Esophagus squamous epithelium (tissue), 5 donors: Measurements from ENCODE around the gene PLA2G2F. TPM values are rescaled to one million over a fixed set of nuclear protein-coding genes. Genes with fewer than 3 reads are reported as not detected.

ENCODE experiments used
- DNase-seq: peaks from one replicate; lab custom pipeline; 2025; lab: John Stamatoyannopoulos, UW
- H3K27ac ChIP-seq, 4 donors: fragments of 200-600 bp; sonication (generic); one replicate each; pipeline ENCODE4 v1.5.1; 2016 to 2019; ENCODE audit warnings: mild to moderate bottlenecking in 1 of 4
- H3K27me3 ChIP-seq, 4 donors: fragments of 200-600 bp; sonication (generic); 1 replicate in 3 of 4; 2 replicates in 1 of 4; pipeline versions ENCODE4 v1.5.1 to v1.6.0; 2017 to 2021; ENCODE audit warnings: antibody characterized with exemption in 1 of 4
- H3K36me3 ChIP-seq, 3 donors: fragments of 200-600 bp; sonication (generic); one replicate each; pipeline ENCODE4 v1.5.1; 2016 to 2019
- H3K4me1 ChIP-seq, 3 donors: fragments of 200-600 bp; sonication (generic); one replicate each; pipeline ENCODE4 v1.5.1; 2017 to 2019
- H3K4me3 ChIP-seq, 4 donors: fragments of 200-600 bp; sonication (generic); 1 replicate in 3 of 4; 2 replicates in 1 of 4; pipeline ENCODE4 v1.5.1; 2016 to 2019; ENCODE audit warnings: mild to moderate bottlenecking in 2 of 4, moderate library complexity in 1 of 4
- H3K9me3 ChIP-seq, 3 donors: fragments of 200-600 bp; sonication (generic); one replicate each; pipeline ENCODE4 v1.5.1; 2016 to 2019
- POLR2A ChIP-seq, 4 donors: fragments of 450-650 bp; IDR thresholded peaks; one replicate each; pipeline ENCODE4 v1.6.1; 2017; ENCODE audit warnings: antibody characterized with exemption in 4 of 4, mild to moderate bottlenecking in 4 of 4, moderate library complexity in 3 of 4
- WGBS, 2 donors: methylation state at CpG; one replicate each; pipeline ENCODE4 v1.1.5; 2018; 5-methylcytosine and 5-hydroxymethylcytosine counted together
- intact Hi-C: fragments of 100-400 bp; cut with DNase I; formaldehyde crosslinking; loops from one replicate; pipeline ENCODE4 v1.15.0; 2022
- total RNA-seq, 4 donors: library from RNA; depleted of rRNA; stranded (reverse); fragments of >200 nt; gene quantifications; one replicate each; pipeline ENCODE4 v1.1.0, GENCODE V29; 2016
- TF ChIP-seq, protein P1 (sequence below), 6 experiments: fragments of 450-650 bp in 4 of 6; fragments of 200-600 bp in 2 of 6; sonication (generic) in 2 of 6; IDR thresholded peaks; one replicate each; pipeline ENCODE4 v1.5.1; 2016 to 2019; ENCODE audit warnings: antibody characterized with exemption in 6 of 6, mild to moderate bottlenecking in 4 of 6, moderate library complexity in 4 of 6
- donor health status: DM: yes; HTN: yes; CAD: no.

Gene PLA2G2F
- total RNA-seq, 4 donors from 2014 or later = 0.48 TPM; not detected in 3

DNA sequence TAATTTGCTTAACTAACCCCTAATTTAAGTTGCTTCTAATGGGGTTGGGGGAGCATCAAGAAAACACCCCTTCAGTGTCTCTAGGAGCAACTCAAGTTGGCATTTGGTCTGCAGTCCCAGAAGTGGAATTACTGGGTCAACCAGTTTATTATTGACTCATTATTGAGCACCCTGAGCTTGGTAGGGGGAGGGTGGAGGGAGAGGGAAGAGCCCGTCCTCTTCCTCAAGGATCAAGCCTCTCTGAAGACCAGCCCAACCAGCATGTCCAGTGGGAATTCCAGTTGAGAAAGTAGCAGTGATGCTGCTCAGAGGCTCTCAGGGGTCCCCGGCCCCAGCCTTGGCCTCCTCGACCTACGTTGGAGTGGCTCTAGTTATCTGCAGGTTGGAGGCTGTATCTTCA, 2.1 kb upstream of the PLA2G2F start:
- no peak overlapping the region for H3K4me3 ChIP-seq
- no peaks in the 10 kb centered on the region for H3K36me3 ChIP-seq
- TF ChIP-seq, protein P1, sequence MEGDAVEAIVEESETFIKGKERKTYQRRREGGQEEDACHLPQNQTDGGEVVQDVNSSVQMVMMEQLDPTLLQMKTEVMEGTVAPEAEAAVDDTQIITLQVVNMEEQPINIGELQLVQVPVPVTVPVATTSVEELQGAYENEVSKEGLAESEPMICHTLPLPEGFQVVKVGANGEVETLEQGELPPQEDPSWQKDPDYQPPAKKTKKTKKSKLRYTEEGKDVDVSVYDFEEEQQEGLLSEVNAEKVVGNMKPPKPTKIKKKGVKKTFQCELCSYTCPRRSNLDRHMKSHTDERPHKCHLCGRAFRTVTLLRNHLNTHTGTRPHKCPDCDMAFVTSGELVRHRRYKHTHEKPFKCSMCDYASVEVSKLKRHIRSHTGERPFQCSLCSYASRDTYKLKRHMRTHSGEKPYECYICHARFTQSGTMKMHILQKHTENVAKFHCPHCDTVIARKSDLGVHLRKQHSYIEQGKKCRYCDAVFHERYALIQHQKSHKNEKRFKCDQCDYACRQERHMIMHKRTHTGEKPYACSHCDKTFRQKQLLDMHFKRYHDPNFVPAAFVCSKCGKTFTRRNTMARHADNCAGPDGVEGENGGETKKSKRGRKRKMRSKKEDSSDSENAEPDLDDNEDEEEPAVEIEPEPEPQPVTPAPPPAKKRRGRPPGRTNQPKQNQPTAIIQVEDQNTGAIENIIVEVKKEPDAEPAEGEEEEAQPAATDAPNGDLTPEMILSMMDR (IDR thresholded peaks at IDR 0.05) = no peak
- no peak for TF ChIP-seq POLR2A (IDR thresholded peaks at IDR 0.05)
- DNase-seq = no peak
- no peak overlapping the region for H3K27ac ChIP-seq
- intact Hi-C loops = no loop called here
- 33 to 70% methylated on average over 1 to 2 of the region's 4 CpGs for WGBS, 2 donors
- peaks cover 0 to 14% (median 0%) of the 10 kb centered on the region in 3 donors for H3K4me1 ChIP-seq
- no peaks in the 10 kb centered on the region for H3K9me3 ChIP-seq
- H3K27me3 ChIP-seq = peaks cover 0 to 39% (median 0%) of the 10 kb centered on the region in 4 donors

DNA sequence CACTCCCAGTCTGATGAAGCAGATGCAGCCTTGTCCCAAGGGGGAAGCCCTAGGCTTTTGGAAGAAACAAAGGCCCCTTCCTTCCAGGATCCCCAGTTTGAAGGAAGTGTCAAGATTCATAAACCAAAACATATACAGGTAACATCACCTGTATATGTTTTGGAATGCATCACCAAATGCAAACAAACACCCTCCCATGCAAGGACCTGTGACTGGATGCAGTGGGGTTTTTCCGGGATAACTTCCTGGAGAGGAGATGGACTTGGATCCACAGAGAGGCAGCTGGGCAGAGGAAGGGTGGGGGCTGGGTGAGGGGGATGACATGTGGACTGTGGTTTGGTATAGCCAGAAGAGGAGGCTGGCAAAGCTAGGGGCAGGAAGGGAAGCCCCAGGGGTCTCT, 1.5 kb upstream of the PLA2G2F start:
- peaks cover 0 to 39% (median 0%) of the 10 kb centered on the region in 4 donors for H3K27me3 ChIP-seq
- 72 to 83% methylated on average over 1 of the region's 1 CpG for WGBS, 2 donors
- no peaks in the 10 kb centered on the region for H3K36me3 ChIP-seq
- no peak overlapping the region for H3K27ac ChIP-seq
- no peak for DNase-seq
- TF ChIP-seq POLR2A (IDR thresholded peaks at IDR 0.05) = no peak
- TF ChIP-seq, protein P1 (IDR thresholded peaks at IDR 0.05) = no peak
- no peaks in the 10 kb centered on the region for H3K9me3 ChIP-seq
- H3K4me3 ChIP-seq = no peak overlapping the region
- peaks cover 0 to 14% (median 0%) of the 10 kb centered on the region in 3 donors for H3K4me1 ChIP-seq
- intact Hi-C loops = no loop called here

DNA sequence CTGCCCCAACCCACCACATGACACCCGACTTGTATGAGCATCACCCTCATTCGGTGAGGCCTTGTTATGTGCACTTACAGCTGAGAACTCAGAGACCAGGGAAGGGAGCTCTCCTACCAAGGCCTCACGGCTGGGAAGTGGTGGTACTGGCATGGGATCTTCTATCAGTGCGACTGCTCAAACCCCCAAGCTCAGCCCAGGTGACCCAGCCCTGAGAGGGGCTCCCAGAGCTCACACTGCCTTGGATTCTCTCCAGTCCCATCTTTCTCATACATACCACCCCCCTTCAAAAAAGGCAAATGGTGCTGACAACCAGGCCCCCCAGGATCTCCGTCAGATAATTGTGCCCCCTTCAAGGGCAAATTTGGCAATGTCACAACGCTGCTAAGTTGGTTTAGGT, 777 bp upstream of the PLA2G2F start:
- Histone ChIP-seq H3K27me3 (peaks cover 0 to 36% (median 0%) of the 10 kb centered on the region in 4 donors), H3K4me1 (peaks cover 0 to 14% (median 0%) of the 10 kb centered on the region in 3 donors), H3K36me3 (no peaks in the 10 kb centered on the region), H3K9me3 (no peaks in the 10 kb centered on the region), H3K4me3 (no peak overlapping the region), H3K27ac (no peak overlapping the region)
- intact Hi-C loops = no loop called here
- no peak for DNase-seq
- TF ChIP-seq POLR2A (IDR thresholded peaks at IDR 0.05) = no peak
- TF ChIP-seq, protein P1 (IDR thresholded peaks at IDR 0.05) = no peak
- WGBS, 2 donors = 76 to 82% methylated on average over 6 of the region's 6 CpGs

DNA sequence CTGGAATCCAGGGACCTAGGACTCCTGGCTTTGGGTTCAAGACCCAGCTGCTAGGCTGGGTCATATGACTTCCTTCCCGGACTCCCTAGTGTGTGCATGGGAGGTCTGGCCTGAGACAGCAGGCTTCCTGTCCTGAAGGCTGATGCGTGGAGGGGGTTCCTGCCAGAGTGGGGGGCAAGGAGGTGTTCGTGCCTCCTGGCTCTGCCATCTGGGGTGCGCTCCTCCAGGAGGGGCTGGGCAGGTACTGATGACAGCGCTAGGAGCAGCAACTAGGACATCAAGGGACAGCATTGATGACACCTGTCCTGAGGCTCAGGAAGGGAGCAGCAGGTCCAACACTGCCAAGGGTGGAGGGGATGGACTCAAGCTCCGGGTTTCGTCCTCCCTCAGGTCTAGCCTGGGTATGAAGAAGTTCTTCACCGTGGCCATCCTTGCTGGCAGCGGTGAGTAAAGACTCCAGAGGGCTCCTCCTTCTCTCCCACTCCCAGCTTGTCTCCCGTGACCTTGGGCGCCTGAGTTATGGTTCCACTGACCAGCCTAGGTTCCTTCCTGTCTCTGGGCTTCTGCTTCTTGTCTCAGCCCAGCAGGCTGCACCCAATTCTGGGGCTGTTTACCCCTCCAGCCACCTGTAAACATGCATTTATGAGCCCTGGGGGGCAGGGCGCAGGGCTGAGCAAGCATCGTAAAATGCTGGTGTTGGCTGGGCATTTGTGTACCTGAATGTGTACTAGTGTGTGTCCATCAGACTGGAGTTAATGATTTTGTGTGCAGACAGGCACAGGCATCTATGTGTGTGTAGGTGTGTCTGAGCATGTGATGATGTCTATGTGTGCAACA, 871 bp downstream of the PLA2G2F start:
- Histone ChIP-seq H3K4me3 (no peak overlapping the region), H3K9me3 (no peaks in the 10 kb centered on the region), H3K4me1 (peaks cover 0 to 21% (median 0%) of the 10 kb centered on the region in 3 donors), H3K27ac (no peak overlapping the region), H3K36me3 (no peaks in the 10 kb centered on the region), H3K27me3 (peaks cover 0 to 35% (median 0%) of the 10 kb centered on the region in 4 donors)
- TF ChIP-seq, protein P1 (IDR thresholded peaks at IDR 0.05) = no peak
- TF ChIP-seq POLR2A (IDR thresholded peaks at IDR 0.05) = no peak
- DNase-seq = no peak
- intact Hi-C loops = no loop called here
- WGBS, 2 donors = 77 to 93% methylated on average over 5 to 11 of the region's 13 CpGs

DNA sequence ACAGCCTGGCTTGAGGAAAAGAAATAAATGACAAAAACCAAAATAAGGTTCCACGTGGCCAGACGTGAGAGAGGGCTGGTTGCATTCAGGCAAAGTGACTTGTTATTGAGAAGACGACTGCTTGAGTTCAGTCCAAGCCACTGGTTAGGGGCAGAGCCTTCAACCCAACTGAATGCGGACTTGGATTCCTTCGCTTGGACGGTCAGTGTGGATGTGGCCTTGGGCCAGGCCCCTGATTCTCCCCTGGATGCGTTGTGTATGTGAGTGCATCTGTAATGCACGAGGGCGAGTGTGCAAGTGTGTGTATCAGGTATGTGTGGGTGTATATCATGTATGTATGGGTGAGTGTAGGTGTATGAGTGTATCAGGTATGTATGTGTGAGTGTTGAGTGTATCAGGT, 1.9 kb downstream of the PLA2G2F start:
- TF ChIP-seq POLR2A (IDR thresholded peaks at IDR 0.05) = no peak
- TF ChIP-seq, protein P1 (IDR thresholded peaks at IDR 0.05) = no peak
- peaks cover 0 to 21% (median 0%) of the 10 kb centered on the region in 3 donors for H3K4me1 ChIP-seq
- intact Hi-C loops = no loop called here

More for the DNA sequence above, 1.9 kb downstream of the PLA2G2F start:
- no peak for DNase-seq
- H3K27me3 ChIP-seq = peaks cover 0 to 35% (median 0%) of the 10 kb centered on the region in 4 donors
- H3K27ac ChIP-seq = no peak overlapping the region
- no peak overlapping the region for H3K4me3 ChIP-seq
- H3K36me3 ChIP-seq = no peaks in the 10 kb centered on the region
- H3K9me3 ChIP-seq = no peaks in the 10 kb centered on the region
- WGBS, 2 donors = 82 to 83% methylated on average over 9 of the region's 9 CpGs
